ENCODE results near the gene CHD6. TPM values are rescaled to one million over a fixed set of nuclear protein-coding genes. Genes with fewer than 3 reads are reported as not detected.

Gene CHD6
- total and polyA plus RNA-seq, 8 donors, result 9.8 to 32.6 (median 19.5) TPM

GRCh38 chr20:41534842-41535241 is 83.3 kb downstream of the CHD6 start:
- DNase-seq, result no peak
- no peak for TF ChIP-seq CTCF (IDR thresholded peaks at IDR 0.05)
- Histone ChIP-seq H3K4me1 (no peaks in the 10 kb centered on the region), H3K27me3 (no peaks in the 10 kb centered on the region), H3K27ac (no peak overlapping the region), H3K4me3 (no peak overlapping the region), H3K9me3 (no peaks in the 10 kb centered on the region), H3K36me3 (peaks cover 0 to 9% (median 0%) of the 10 kb centered on the region in 3 donors)
- ATAC-seq, result no peak
- no peak for FAIRE-seq
- WGBS, 2 donors, result 93 to 94% methylated on average over 2 of the region's 2 CpGs
- intact Hi-C loops (cut with DNase I), result no loop called here

GRCh38 chr20:41534170-41534569 is 84.0 kb downstream of the CHD6 start:
- ATAC-seq (no peak), DNase-seq (no peak), FAIRE-seq (no peak)
- H3K36me3 ChIP-seq, result peaks cover 0 to 9% (median 0%) of the 10 kb centered on the region in 3 donors
- H3K4me3 ChIP-seq, result no peak overlapping the region
- H3K27ac ChIP-seq, result no peak overlapping the region
- H3K4me1 ChIP-seq, result no peaks in the 10 kb centered on the region
- intact Hi-C loops (cut with DNase I), result no loop called here
- H3K27me3 ChIP-seq, result no peaks in the 10 kb centered on the region
- no peak for TF ChIP-seq CTCF (IDR thresholded peaks at IDR 0.05)
- H3K9me3 ChIP-seq, result no peaks in the 10 kb centered on the region

GRCh38 chr20:41533537-41534136 is 84.5 kb downstream of the CHD6 start:
- DNase-seq (no peak), ATAC-seq (peak; percentile 35 to 76 (median 64)), FAIRE-seq (no peak)
- TF ChIP-seq CTCF (IDR thresholded peaks at IDR 0.05), result no peak
- 19 to 24% methylated on average over 2 of the region's 2 CpGs for whole genome bisulfite sequencing, 2 donors
- Histone ChIP-seq H3K36me3 (peaks cover 0 to 9% (median 0%) of the 10 kb centered on the region in 3 donors), H3K27ac (no peak overlapping the region), H3K4me1 (no peaks in the 10 kb centered on the region), H3K9me3 (no peaks in the 10 kb centered on the region), H3K4me3 (no peak overlapping the region), H3K27me3 (no peaks in the 10 kb centered on the region)
- intact Hi-C loops (cut with DNase I), result no loop called here

GRCh38 chr20:41532935-41533334 is 85.2 kb downstream of the CHD6 start:
- no peak for DNase-seq
- intact Hi-C loops (cut with DNase I), result no loop called here
- H3K27me3 ChIP-seq, result no peaks in the 10 kb centered on the region
- no peaks in the 10 kb centered on the region for H3K4me1 ChIP-seq
- H3K36me3 ChIP-seq, result peaks cover 0 to 9% (median 0%) of the 10 kb centered on the region in 3 donors
- 89 to 94% methylated on average over 11 of the region's 11 CpGs for WGBS, 2 donors
- H3K9me3 ChIP-seq, result no peaks in the 10 kb centered on the region
- TF ChIP-seq CTCF (IDR thresholded peaks at IDR 0.05), result no peak
- no peak overlapping the region for H3K4me3 ChIP-seq
- no peak for ATAC-seq
- FAIRE-seq, result no peak
- H3K27ac ChIP-seq, result no peak overlapping the region

GRCh38 chr20:41531518-41532275 is 86.5 kb downstream of the CHD6 start:
- FAIRE-seq, result no peak
- DNase-seq, result no peak
- H3K36me3 ChIP-seq, result peaks cover 0 to 9% (median 0%) of the 10 kb centered on the region in 3 donors
- H3K27me3 ChIP-seq, result no peaks in the 10 kb centered on the region
- WGBS, 2 donors, result 86 to 92% methylated on average over 3 of the region's 3 CpGs
- no peak overlapping the region for H3K27ac ChIP-seq
- ATAC-seq, result no peak
- no peaks in the 10 kb centered on the region for H3K9me3 ChIP-seq
- no peaks in the 10 kb centered on the region for H3K4me1 ChIP-seq
- TF ChIP-seq CTCF (IDR thresholded peaks at IDR 0.05), result no peak
- H3K4me3 ChIP-seq, result no peak overlapping the region
- intact Hi-C loops (cut with DNase I), result no loop called here

Data from pancreas (tissue), 10 donors.